Tibial nerve (tissue), 4 donors: ENCODE results near the gene ANO10.

Experiments used
- CTCF ChIP-seq, 5 experiments: fragments of 200-600 bp in 3 of 5; fragments of 450-650 bp in 2 of 5; sonication (generic) in 3 of 5; IDR thresholded peaks; one replicate each; pipeline ENCODE4 v1.5.1; 2016 to 2019; ENCODE audit warnings: antibody characterized with exemption in 5 of 5, mild to moderate bottlenecking in 3 of 5, moderate library complexity in 2 of 5
- EP300 ChIP-seq, 2 donors: sonication (generic); formaldehyde crosslinking; IDR thresholded peaks; one replicate each; pipeline ENCODE4 v1.6.1; 2017; ENCODE audit warnings: antibody characterized with exemption in 2 of 2, mild to moderate bottlenecking in 1 of 2
- POLR2A ChIP-seq, 2 donors: fragments of 450-650 bp; IDR thresholded peaks; one replicate each; pipeline ENCODE4 v1.6.1; 2017; ENCODE audit warnings: antibody characterized with exemption in 2 of 2, mild to moderate bottlenecking in 2 of 2, moderate library complexity in 2 of 2

GRCh38 chr3:43353923-43354670 is 267.7 kb downstream of the ANO10 start:
- TF ChIP-seq POLR2A (IDR thresholded peaks at IDR 0.05) = no peak
- TF ChIP-seq CTCF (IDR thresholded peaks at IDR 0.05) = no peak
- TF ChIP-seq EP300 (IDR thresholded peaks at IDR 0.05) = no peak
